Chondrocyte (in vitro differentiated cells): ENCODE measurements around the gene PRKAG2. TPM values are rescaled to one million over a fixed set of nuclear protein-coding genes. Genes with fewer than 3 reads are reported as not detected.

Source experiments
- DNase-seq: peaks from one replicate; pipeline ENCODE4 v3.0.0; 2021; ENCODE audit warnings: mixed read lengths, low spot score
- H3K27ac Mint-ChIP-seq: one replicate; pipeline ENCODE4 v1.8.0; 2021; ENCODE audit warnings: mild to moderate bottlenecking, moderate library complexity, mixed read lengths; ENCODE audit not compliant: unreplicated experiment
- H3K27me3 Mint-ChIP-seq: 2 replicates; pipeline ENCODE4 v1.8.0; 2021; ENCODE audit warnings: low read depth, mixed read lengths
- H3K36me3 Mint-ChIP-seq: 2 replicates; pipeline ENCODE4 v1.8.0; 2021; ENCODE audit warnings: low read depth, mixed read lengths
- H3K4me1 Mint-ChIP-seq: 2 replicates; pipeline ENCODE4 v1.8.0; 2021; ENCODE audit warnings: low read depth, mild to moderate bottlenecking, mixed read lengths
- H3K4me3 Mint-ChIP-seq: one replicate; pipeline ENCODE4 v1.8.0; 2021; ENCODE audit warnings: mild to moderate bottlenecking, moderate library complexity, mixed read lengths; ENCODE audit not compliant: unreplicated experiment
- H3K9me3 Mint-ChIP-seq: 2 replicates; pipeline ENCODE4 v1.8.0; 2021; ENCODE audit warnings: low read depth, mixed read lengths
- CTCF ChIP-seq: fragments of 200-600 bp; sonication (generic); IDR thresholded peaks from 2 replicates; pipeline ENCODE4 v1.5.0; 2021; ENCODE audit warnings: antibody characterized with exemption, mild to moderate bottlenecking, moderate library complexity
- total RNA-seq: library from RNA; stranded (reverse); gene quantifications from 3 replicates; pipeline ENCODE4 v1.2.1, GENCODE V29; 2021

Gene PRKAG2
- total RNA-seq, 1 donor from 2014 or later: 35.4 TPM

GRCh38 chr7:151923097-151923876 lies 46.4 kb upstream of the PRKAG2 start:
- DNase-seq: no peak
- peaks cover 8% of the 10 kb centered on the region for H3K4me1 Mint-ChIP-seq

GRCh38 chr7:151921451-151921850 lies 44.5 kb upstream of the PRKAG2 start:
- H3K4me3 Mint-ChIP-seq: no peak overlapping the region
- peaks cover 31% of the 10 kb centered on the region for H3K27me3 Mint-ChIP-seq
- H3K9me3 Mint-ChIP-seq: no peaks in the 10 kb centered on the region
- H3K4me1 Mint-ChIP-seq: peaks cover 8% of the 10 kb centered on the region
- H3K36me3 Mint-ChIP-seq: no peaks in the 10 kb centered on the region
- DNase-seq: no peak
- no peak for TF ChIP-seq CTCF
- H3K27ac Mint-ChIP-seq: no peak overlapping the region

More at GRCh38 chr7:151923097-151923876, 46.4 kb upstream of the PRKAG2 start:
- H3K4me3 Mint-ChIP-seq: no peak overlapping the region
- no peak overlapping the region for H3K27ac Mint-ChIP-seq
- H3K9me3 Mint-ChIP-seq: no peaks in the 10 kb centered on the region
- no peak for TF ChIP-seq CTCF
- peaks cover 29% of the 10 kb centered on the region for H3K27me3 Mint-ChIP-seq
- H3K36me3 Mint-ChIP-seq: no peaks in the 10 kb centered on the region

- DNase-seq: no peak
- peaks cover 4% of the 10 kb centered on the region for H3K36me3 Mint-ChIP-seq
- peaks cover 39% of the 10 kb centered on the region for H3K27me3 Mint-ChIP-seq
- H3K4me1 Mint-ChIP-seq: peaks cover 1% of the 10 kb centered on the region
- no peak for TF ChIP-seq CTCF
- H3K4me3 Mint-ChIP-seq: no peak overlapping the region
- H3K27ac Mint-ChIP-seq: no peak overlapping the region
- peaks cover 4% of the 10 kb centered on the region for H3K9me3 Mint-ChIP-seq
Observed at GRCh38 chr7:151920488-151920887, 43.6 kb upstream of the PRKAG2 start.

- H3K4me3 Mint-ChIP-seq: no peak overlapping the region
- peaks cover 42% of the 10 kb centered on the region for H3K27me3 Mint-ChIP-seq
- H3K36me3 Mint-ChIP-seq: peaks cover 6% of the 10 kb centered on the region
Observed at GRCh38 chr7:151919595-151919994, 42.7 kb upstream of the PRKAG2 start.

GRCh38 chr7:151918510-151918843 lies 41.6 kb upstream of the PRKAG2 start:
- H3K36me3 Mint-ChIP-seq: peaks cover 9% of the 10 kb centered on the region
- H3K27me3 Mint-ChIP-seq: peaks cover 44% of the 10 kb centered on the region
- TF ChIP-seq CTCF: no peak
- no peak overlapping the region for H3K4me3 Mint-ChIP-seq
- no peak overlapping the region for H3K27ac Mint-ChIP-seq
- peaks cover 19% of the 10 kb centered on the region for H3K9me3 Mint-ChIP-seq
- DNase-seq: no peak
- no peaks in the 10 kb centered on the region for H3K4me1 Mint-ChIP-seq

More at GRCh38 chr7:151919595-151919994, 42.7 kb upstream of the PRKAG2 start:
- no peaks in the 10 kb centered on the region for H3K4me1 Mint-ChIP-seq
- no peak for TF ChIP-seq CTCF
- H3K27ac Mint-ChIP-seq: no peak overlapping the region
- no peak for DNase-seq
- H3K9me3 Mint-ChIP-seq: peaks cover 11% of the 10 kb centered on the region
